HL-60 (cell line): ENCODE measurements around the gene TENM4.

Experiments
- GABPA ChIP-seq: IDR thresholded peaks from 2 replicates; pipeline ENCODE4 v1.6.1; 2012; ENCODE audit warnings: low read depth
- POLR2AphosphoS5 ChIP-seq: IDR thresholded peaks from 2 replicates; pipeline ENCODE4 v1.6.1; 2012; ENCODE audit warnings: low read depth
- SPI1 ChIP-seq: IDR thresholded peaks from 2 replicates; pipeline ENCODE4 v1.6.1; 2012; ENCODE audit warnings: low read depth, mild to moderate bottlenecking, borderline replicate concordance
- TF ChIP-seq, protein P1 (sequence below): IDR thresholded peaks from one replicate; pipeline ENCODE4 v1.5.1; 2011; ENCODE audit warnings: low read length, control low read depth, inconsistent platforms; ENCODE audit not compliant: insufficient read depth
- TF ChIP-seq, protein P2 (sequence below): IDR thresholded peaks from 2 replicates; pipeline ENCODE4 v1.6.1; 2012; ENCODE audit warnings: low read depth; ENCODE audit not compliant: insufficient replicate concordance

DNA sequence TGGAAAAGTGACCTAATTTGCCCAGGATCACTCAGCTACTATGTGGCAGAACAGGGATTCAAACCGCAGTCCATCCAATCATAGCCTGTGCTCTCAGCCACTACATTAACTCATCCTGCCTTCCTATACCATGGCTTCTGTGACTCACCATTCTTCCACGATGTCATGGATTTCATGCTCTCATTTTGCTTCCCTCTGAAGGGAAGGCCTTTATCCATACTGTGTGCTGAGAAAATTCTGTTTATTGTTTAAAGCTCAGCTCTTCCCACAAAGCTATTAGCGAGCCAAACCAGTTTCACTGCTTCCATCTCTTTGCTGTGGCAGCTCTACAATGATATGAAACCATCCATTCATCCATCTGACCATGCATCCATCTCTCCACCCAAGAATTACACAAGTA is 289.9 kb downstream of the TENM4 start:
- TF ChIP-seq, protein P1, sequence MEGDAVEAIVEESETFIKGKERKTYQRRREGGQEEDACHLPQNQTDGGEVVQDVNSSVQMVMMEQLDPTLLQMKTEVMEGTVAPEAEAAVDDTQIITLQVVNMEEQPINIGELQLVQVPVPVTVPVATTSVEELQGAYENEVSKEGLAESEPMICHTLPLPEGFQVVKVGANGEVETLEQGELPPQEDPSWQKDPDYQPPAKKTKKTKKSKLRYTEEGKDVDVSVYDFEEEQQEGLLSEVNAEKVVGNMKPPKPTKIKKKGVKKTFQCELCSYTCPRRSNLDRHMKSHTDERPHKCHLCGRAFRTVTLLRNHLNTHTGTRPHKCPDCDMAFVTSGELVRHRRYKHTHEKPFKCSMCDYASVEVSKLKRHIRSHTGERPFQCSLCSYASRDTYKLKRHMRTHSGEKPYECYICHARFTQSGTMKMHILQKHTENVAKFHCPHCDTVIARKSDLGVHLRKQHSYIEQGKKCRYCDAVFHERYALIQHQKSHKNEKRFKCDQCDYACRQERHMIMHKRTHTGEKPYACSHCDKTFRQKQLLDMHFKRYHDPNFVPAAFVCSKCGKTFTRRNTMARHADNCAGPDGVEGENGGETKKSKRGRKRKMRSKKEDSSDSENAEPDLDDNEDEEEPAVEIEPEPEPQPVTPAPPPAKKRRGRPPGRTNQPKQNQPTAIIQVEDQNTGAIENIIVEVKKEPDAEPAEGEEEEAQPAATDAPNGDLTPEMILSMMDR = no peak
- no peak for TF ChIP-seq GABPA
- no peak for TF ChIP-seq POLR2AphosphoS5
- TF ChIP-seq, protein P2, sequence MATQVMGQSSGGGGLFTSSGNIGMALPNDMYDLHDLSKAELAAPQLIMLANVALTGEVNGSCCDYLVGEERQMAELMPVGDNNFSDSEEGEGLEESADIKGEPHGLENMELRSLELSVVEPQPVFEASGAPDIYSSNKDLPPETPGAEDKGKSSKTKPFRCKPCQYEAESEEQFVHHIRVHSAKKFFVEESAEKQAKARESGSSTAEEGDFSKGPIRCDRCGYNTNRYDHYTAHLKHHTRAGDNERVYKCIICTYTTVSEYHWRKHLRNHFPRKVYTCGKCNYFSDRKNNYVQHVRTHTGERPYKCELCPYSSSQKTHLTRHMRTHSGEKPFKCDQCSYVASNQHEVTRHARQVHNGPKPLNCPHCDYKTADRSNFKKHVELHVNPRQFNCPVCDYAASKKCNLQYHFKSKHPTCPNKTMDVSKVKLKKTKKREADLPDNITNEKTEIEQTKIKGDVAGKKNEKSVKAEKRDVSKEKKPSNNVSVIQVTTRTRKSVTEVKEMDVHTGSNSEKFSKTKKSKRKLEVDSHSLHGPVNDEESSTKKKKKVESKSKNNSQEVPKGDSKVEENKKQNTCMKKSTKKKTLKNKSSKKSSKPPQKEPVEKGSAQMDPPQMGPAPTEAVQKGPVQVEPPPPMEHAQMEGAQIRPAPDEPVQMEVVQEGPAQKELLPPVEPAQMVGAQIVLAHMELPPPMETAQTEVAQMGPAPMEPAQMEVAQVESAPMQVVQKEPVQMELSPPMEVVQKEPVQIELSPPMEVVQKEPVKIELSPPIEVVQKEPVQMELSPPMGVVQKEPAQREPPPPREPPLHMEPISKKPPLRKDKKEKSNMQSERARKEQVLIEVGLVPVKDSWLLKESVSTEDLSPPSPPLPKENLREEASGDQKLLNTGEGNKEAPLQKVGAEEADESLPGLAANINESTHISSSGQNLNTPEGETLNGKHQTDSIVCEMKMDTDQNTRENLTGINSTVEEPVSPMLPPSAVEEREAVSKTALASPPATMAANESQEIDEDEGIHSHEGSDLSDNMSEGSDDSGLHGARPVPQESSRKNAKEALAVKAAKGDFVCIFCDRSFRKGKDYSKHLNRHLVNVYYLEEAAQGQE = no peak
- no peak for TF ChIP-seq SPI1
